ENCODE results near the gene PDGFD.

PDGFD gene

DNA sequence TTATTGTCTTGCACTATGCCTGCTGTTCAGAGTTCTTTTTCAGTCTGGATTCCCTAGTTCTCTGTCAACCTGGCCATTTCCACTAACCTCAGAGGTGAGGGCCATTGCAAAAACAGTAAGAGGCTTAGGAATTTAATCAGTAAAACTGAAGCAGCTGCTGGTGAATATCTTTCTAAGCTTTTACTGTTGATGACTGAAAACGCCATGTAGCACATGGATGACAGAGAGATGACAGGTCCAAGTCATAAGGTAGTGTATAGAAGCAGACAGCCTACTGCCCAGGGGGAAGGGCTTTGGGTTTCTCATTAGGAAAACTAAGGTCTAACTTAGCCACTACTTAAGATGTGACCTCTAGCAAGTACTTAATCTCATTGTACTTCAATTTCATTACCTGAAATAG, 280.1 kb downstream of the PDGFD start:
- no peak for DNase-seq (ENCODE audit: low read depth)

DNA sequence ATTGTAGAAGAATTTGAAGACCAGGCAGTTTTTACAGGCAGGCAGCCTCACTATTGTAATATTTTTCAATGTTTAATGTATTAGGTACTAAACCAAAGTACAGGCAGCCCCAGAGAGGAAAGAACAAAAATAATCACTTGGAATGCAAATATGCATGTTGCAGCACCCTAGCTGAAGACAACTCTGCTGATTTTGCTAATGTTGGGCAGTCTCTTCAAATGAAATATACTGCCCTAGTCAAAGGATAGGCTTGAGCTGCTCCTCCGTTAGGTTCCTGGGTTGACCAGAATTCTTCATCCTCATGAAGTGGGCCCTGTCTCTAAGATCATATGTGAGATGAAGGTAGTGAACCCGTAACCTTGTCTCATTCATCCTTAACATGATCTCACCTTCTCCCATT, 280.7 kb downstream of the PDGFD start:
- DNase-seq (ENCODE audit: low read depth), result no peak

DNA sequence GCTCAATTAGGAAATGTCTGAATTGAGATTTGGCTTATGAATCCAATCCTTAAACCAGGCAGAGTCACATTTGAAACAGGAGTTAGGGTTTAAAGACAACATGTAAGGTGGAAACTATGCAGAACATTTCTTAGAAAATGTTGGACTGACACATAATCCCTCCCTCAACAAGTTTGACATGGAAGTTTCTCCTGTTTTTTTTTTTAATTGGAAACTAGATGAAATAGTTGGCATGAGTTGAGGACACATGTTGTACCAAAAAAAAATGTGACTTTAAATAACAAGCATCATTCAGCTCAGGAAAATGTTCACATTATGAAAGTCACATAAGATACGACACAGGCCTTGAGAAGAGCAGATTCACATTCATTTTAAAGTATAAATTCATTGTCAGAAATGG, 282.4 kb downstream of the PDGFD start:
- DNase-seq (ENCODE audit: low read depth), result no peak

DNA sequence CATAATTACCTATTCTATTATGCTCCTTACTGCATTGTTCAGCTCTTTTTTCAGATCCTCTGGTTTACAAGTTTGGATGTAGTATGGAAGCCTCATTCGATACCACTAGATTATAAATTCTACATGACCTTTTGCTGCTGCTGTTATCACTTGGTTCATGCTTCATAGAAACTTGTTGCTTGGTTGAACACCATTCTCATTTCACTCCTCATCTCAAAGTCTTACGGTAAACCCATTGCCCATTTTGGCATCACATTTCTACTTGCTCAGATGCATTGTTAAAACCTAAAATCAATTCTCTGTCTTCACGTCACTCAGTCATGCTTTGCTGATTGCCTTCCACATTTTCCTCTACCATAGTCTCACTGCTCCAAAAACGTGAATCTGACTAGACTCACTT, 283.0 kb downstream of the PDGFD start:
- DNase-seq (ENCODE audit: low read depth), result no peak

DNA sequence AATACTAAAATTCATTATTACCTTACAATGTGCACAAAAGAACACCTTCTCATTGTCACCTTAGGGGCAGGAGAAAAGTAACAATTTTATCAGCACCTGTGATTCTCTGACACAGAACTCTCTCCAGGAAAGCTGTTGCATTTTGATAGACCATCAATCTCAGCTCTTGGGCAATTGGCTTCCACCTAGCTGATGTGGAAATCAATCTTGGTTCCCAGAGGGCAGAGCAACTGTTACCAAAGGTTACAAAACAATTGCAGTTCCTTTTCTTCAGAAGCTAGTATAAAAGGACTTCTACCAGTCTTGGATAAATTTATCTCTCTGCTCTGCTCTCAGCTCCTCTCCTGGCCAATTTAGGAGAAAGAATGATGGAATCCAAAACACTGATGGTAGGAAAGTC, 285.3 kb downstream of the PDGFD start:
- no peak for DNase-seq (ENCODE audit: low read depth)

DNA sequence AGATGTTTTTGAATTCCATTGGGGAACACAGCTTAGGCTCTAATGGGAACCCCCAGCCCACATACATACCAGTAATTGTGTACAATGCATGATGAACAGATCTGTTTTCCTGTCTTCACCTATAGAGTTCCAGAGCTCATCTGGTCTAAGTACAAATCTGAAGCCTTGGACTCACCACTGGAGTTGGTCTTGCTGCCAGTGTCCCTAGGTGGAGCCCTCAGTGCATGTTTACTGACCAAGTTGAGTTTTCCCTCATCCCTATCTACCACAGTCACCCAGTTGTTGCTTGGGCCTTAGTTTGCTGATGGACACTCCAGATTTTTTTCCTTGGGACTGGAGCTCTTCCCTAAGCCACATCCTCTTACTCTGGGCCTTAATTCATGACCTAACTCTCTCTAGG, 286.7 kb downstream of the PDGFD start:
- DNase-seq (ENCODE audit: low read depth), result no peak

DNA sequence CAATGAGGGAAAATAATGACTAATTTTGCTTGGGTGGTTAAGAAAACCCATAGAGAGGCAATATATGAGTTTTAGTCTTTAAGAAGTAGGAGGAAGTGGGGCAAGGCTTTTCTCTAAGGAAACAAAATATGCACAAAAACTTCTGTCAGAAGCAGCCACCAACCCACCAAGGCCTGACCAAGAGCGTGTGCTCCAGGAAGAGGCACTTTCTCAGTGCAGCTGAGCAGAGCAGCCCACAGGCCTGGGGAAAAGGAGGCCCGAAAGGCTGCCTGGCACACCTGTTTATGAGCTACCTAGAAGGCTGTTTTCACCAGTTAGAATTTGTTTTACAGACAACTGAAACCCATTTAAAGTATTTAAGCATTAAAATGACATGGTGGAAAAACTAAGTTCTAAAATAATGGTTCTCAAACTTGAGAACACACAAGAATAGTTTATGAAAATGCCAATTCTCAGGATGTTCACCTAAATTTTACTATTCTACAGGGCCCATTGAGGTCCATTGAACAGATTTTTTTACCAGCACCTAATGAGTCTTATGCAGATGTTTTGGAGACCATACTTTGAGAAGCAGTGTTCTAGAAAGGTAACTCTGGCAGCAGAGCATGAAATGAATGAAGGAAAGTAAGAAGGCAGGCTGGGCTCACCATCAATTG, 288.0 kb downstream of the PDGFD start:
- no peak for DNase-seq (ENCODE audit: low read depth)

DNA sequence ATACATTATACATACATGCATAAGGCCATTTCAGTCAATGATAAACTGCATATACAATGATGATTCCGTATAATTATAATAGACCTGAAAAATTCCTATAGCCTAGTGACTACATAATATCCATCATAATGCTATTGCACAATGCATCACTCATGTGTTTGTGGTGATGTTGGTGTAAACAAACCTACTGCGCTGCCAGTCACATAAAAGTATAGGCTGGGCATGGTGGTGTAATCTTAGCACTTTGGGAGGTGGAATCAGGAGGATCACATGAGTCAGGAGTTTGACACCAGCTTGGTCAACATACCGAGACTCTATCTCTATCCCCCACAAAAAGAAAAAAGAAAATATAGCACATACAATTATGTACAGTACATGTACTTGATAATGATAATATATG, 291.2 kb downstream of the PDGFD start:
- DNase-seq (ENCODE audit: low read depth), result no peak

DNA sequence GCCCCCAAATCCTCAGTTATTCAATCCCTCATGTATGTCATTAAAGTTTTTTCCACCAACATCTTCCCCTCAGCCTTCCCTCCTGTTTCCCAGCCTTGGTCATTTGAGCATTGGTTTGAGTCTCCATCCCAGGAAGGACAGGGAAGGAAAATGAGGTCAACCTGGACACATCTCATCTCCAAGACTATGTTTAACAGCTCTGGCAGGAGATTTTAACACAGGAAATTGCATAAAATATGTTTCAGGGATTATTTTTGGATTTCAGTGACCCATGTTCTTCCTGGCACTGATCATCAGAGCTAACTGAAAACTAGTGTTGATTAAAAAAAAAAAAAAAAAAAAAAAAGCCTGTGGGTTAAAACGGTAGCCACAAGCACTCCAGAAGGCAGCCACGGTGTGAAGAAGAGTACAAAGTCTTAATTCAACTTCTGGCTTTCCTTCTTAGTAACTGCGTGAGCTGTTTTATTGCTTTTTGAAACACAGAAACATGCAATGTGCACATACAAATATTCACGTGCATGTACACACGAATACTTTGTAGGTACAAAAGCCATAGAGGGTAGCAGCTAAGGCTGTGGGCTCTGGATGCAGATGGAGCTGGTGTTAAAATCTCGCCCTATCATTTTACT, 291.9 kb downstream of the PDGFD start:
- DNase-seq (ENCODE audit: low read depth), result no peak

DNA sequence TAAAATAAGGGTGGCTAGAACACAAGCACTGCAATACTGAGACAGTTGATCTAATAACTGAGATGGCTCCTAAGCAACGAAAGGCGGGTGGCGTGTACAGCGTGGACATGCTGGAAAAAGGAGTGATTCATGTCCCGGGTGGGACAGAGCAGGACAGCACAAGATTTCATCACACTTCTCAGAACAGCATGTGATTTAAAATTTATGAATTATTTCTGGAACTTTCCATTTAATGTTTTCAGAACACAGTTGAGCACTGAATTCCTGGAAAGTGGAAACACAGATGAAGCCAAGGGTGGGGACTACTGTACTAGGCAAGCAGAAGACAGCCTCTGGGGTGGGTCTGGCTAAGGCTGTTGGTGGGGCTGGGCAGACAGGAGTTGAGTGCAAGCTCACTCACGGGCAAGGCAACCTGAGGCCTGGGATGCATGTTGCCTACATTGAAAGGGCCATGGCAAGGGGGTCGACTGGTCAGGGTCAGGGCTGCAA, 293.1 kb downstream of the PDGFD start:
- no peak for DNase-seq (ENCODE audit: low read depth)

DNA sequence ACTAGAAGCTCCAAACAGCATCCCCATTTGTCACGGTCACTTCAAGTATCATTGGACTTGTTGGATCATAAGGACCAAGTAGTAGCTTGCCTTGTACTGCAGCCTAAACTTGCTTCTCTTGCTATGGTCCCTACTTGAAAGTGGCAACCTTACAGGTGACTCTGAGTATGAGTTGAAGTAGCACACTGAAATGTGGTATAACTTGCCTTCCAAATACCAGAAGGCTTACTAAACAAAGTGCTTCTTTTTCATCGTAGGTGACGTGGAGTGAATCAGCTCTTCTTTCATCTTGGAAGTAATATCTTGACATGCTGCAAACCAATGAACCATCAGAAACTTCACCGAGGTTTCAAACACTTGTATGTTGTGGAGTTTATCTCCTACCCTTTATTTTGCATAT, 296.5 kb downstream of the PDGFD start:
- DNase-seq (ENCODE audit: low read depth), result no peak

DNA sequence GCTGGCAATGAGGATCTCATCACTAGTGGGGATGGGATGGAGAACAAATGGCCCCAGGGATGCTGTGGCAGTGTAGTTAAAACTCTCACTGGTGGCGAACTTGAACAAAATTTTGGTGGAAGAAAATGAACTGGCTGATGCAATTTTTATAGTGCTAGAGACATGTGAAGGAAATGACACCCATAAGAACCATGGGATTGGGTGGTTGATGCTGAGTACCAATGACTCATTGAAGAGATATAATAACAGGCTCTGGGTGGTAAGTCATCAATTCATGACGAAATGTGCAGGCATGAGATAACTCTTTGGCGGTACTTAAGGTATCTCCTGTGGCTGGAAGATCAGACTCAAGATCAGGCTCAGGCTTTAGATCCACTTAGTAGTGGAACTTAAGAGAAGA, 300.4 kb downstream of the PDGFD start:
- DNase-seq (ENCODE audit: low read depth), result no peak

DNA sequence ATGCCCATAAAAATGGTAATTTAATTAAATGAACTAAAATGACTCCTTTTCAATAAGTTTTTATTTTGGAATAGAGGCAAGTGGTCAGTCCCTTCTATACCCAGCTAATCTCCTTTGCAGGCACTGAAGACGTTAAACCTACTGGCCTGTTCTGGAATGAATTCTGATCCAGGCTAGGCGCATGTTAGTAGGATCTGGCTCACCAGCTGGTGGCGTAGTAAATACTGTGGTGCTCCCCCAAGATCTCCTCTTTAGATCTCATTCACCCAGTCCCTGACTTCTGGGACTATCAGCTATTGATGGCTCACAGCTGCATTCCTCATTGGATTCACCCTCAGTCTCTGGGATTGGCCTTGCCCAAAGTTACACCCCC, 301.2 kb downstream of the PDGFD start:
- DNase-seq (ENCODE audit: low read depth), result no peak

DNA sequence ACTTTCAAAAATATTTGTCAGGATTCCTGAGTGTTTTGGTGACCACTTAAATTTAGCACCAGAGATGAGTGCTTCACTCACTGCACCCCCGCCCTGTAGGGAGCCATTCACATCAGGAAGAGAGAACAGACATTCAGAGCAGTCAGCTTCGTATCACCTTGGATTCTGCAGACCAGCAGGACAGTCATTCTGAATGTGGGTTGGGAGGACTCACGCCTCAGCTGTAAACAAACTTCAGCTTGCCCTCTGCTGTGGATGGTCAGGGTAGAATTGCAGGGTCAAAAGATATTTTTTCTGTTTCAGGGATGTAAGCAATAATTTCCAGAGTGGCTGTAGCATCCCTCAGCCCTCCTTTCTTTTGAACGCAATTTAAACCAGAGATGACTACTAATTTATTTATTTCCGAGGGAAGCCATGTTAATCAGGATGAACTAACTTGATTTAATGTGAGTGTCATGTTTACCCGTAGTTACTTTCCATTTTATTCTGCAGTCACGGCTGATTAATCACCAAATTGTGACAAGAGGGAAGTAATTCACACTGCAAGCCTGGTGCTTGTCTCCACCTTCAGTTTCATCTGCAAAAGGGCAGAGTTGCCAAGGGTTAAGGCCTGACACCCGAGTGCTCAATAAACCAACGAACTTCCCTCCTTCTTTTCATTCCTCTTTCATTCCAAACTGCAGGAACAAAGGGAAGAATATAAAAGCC, 301.7 kb downstream of the PDGFD start:
- DNase-seq (ENCODE audit: low read depth), result no peak
